IMR-90 (cell line): Measurements from ENCODE around the gene EIF3K. TPM values are rescaled to one million over a fixed set of nuclear protein-coding genes. Genes with fewer than 3 reads are reported as not detected.
A peak's percentile ranks its signal among the peaks of the same experiment; 100 is the strongest.

ENCODE experiments used
- ATAC-seq: fragments of 200-7000 bp; cut with Tn5 transposase; 2 replicates; pipeline ENCODE4 v1.9.1; 2020; ENCODE audit warnings: low read depth, mild to moderate bottlenecking, moderate library complexity
- BruUV-seq: library from RNA; stranded (reverse); fragments of 400-500 nt; replicated peaks from 2 replicates; lab custom pipeline; 2021; lab: Mats Ljungman, UMichigan
- CTCF ChIA-PET: fragments of 300-600 bp; formaldehyde crosslinking; extraction: SDS; loops from one replicate; lab custom pipeline; 2021; ENCODE audit warnings: antibody characterized with exemption; lab: Yijun Ruan, JAX
- POLR2A ChIA-PET: fragments of 300-600 bp; sonication (Branson Sonifier 250); formaldehyde crosslinking; loops from one replicate; lab custom pipeline; 2022; ENCODE audit warnings: antibody characterized with exemption; ENCODE audit not compliant: unreplicated experiment; lab: Charles Lee
- DNase-seq: peaks from one replicate; pipeline ENCODE4 v3.0.0; 2013
- H2AFZ ChIP-seq: replicated peaks from 2 replicates; pipeline ENCODE3; 2013; ENCODE audit warnings: low read length, mild to moderate bottlenecking; ENCODE audit not compliant: poor library complexity
- H2AK5ac ChIP-seq: 2 replicates; pipeline ENCODE4 v1.6.1; 2013; ENCODE audit warnings: low read depth, low read length, inconsistent platforms
- H2AK9ac ChIP-seq: replicated peaks from 2 replicates; pipeline ENCODE3; 2013; ENCODE audit warnings: mild to moderate bottlenecking, low read depth, low read length, moderate library complexity; ENCODE audit not compliant: poor library complexity
- H2BK120ac ChIP-seq: 2 replicates; pipeline ENCODE4 v1.6.1; 2013; ENCODE audit warnings: low read depth, low read length, inconsistent platforms
- H2BK15ac ChIP-seq: 3 replicates; pipeline ENCODE4 v1.6.1; 2013; ENCODE audit warnings: low read depth, low read length, inconsistent platforms
- H2BK20ac ChIP-seq: 2 replicates; pipeline ENCODE4 v1.6.1; 2013; ENCODE audit warnings: low read depth, mild to moderate bottlenecking, inconsistent platforms, low read length, moderate library complexity
- H2BK5ac ChIP-seq: 2 replicates; pipeline ENCODE4 v1.6.1; 2013; ENCODE audit warnings: mild to moderate bottlenecking, low read depth, low read length, inconsistent platforms; ENCODE audit not compliant: poor library complexity, severe bottlenecking
- H3K14ac ChIP-seq: replicated peaks from 2 replicates; pipeline ENCODE4 v1.6.1; 2013; ENCODE audit warnings: low read depth, low read length, inconsistent platforms
- H3K18ac ChIP-seq: 2 replicates; pipeline ENCODE4 v1.6.1; 2013; ENCODE audit warnings: low read depth, low read length, control low read depth
- H3K23ac ChIP-seq: 2 replicates; pipeline ENCODE4 v1.6.1; 2013; ENCODE audit warnings: low read depth, low read length, inconsistent platforms
- H3K27ac ChIP-seq: 2 replicates; pipeline ENCODE4 v1.5.1; 2013; ENCODE audit warnings: mild to moderate bottlenecking, control low read depth, low read length; ENCODE audit not compliant: insufficient read depth
- H3K27me3 ChIP-seq: 2 replicates; pipeline ENCODE4 v1.6.1; 2013; ENCODE audit warnings: low read length; ENCODE audit not compliant: control insufficient read depth, insufficient read depth
- H3K36me3 ChIP-seq: 2 replicates; pipeline ENCODE4 v1.6.1; 2013; ENCODE audit warnings: low read length, mixed read lengths; ENCODE audit not compliant: control insufficient read depth, insufficient read depth
- H3K4ac ChIP-seq: 2 replicates; pipeline ENCODE4 v1.6.1; 2013; ENCODE audit warnings: low read depth, low read length, inconsistent platforms
- H3K4me1 ChIP-seq: 2 replicates; pipeline ENCODE4 v1.6.1; 2013; ENCODE audit warnings: low read length, mixed read lengths; ENCODE audit not compliant: control insufficient read depth, insufficient read depth
- H3K4me2 ChIP-seq: 2 replicates; pipeline ENCODE4 v1.6.1; 2013; ENCODE audit warnings: low read depth, mild to moderate bottlenecking, control low read depth, low read length, moderate library complexity
- H3K4me3 ChIP-seq: 2 replicates; pipeline ENCODE4 v1.5.1; 2013; ENCODE audit warnings: low read depth, mild to moderate bottlenecking, control low read depth, low read length, moderate library complexity; ENCODE audit not compliant: insufficient read depth
- H3K56ac ChIP-seq: 2 replicates; pipeline ENCODE4 v1.6.1; 2013; ENCODE audit warnings: low read length, inconsistent platforms; ENCODE audit not compliant: insufficient read depth; ENCODE audit errors: extremely low read depth
- H3K79me1 ChIP-seq, 2 experiments: 2 replicates each; pipeline ENCODE4 v1.6.1; 2013; ENCODE audit warnings: low read length in 2 of 2, inconsistent platforms in 1 of 2, low read depth in 1 of 2
- H3K9ac ChIP-seq: 2 replicates; pipeline ENCODE4 v1.6.1; 2013; ENCODE audit warnings: low read depth, low read length, control low read depth
- H3K9me1 ChIP-seq: 2 replicates; pipeline ENCODE4 v1.6.1; 2013; ENCODE audit warnings: low read length, inconsistent platforms; ENCODE audit not compliant: insufficient read depth
- H3K9me3 ChIP-seq: 2 replicates; pipeline ENCODE4 v1.6.1; 2013; ENCODE audit warnings: low read length; ENCODE audit not compliant: control insufficient read depth, insufficient read depth
- H4K20me1 ChIP-seq: 2 replicates; pipeline ENCODE4 v1.6.1; 2013; ENCODE audit warnings: low read length, inconsistent platforms; ENCODE audit not compliant: insufficient read depth
- H4K5ac ChIP-seq: 2 replicates; pipeline ENCODE4 v1.6.1; 2013; ENCODE audit warnings: mild to moderate bottlenecking, low read depth, low read length, control low read depth
- H4K8ac ChIP-seq, 2 experiments: 2 replicates each; pipeline ENCODE4 v1.6.1; 2013; ENCODE audit warnings: low read depth in 2 of 2, low read length in 2 of 2, control low read depth in 1 of 2, inconsistent platforms in 1 of 2
- H4K91ac ChIP-seq: 2 replicates; pipeline ENCODE4 v1.6.1; 2013; ENCODE audit warnings: low read depth, low read length, inconsistent platforms; ENCODE audit not compliant: insufficient read depth
- BHLHE40 ChIP-seq: fragments of 150-350 bp; IDR thresholded peaks from 2 replicates; pipeline ENCODE4 v1.6.1; 2016; ENCODE audit warnings: mild to moderate bottlenecking, low read depth, low read length
- CHD1 ChIP-seq: IDR thresholded peaks from 2 replicates; pipeline ENCODE4 v1.6.1; 2012; ENCODE audit warnings: low read depth, low read length, improper control_type of control experiment
- CTCF ChIP-seq: conservative IDR thresholded peaks from 2 replicates; pipeline ENCODE4 v1.5.1; 2012; ENCODE audit warnings: mild to moderate bottlenecking, low read depth, low read length, improper control_type of control experiment
- ELK1 ChIP-seq: fragments of 150-350 bp; IDR thresholded peaks from 2 replicates; pipeline ENCODE4 v1.6.1; 2016; ENCODE audit warnings: low read depth, mild to moderate bottlenecking, low read length, moderate library complexity, borderline replicate concordance
- MAFK ChIP-seq: IDR thresholded peaks from 2 replicates; pipeline ENCODE4 v1.6.1; 2012; ENCODE audit warnings: low read depth, low read length, improper control_type of control experiment
- MAZ ChIP-seq: IDR thresholded peaks from 2 replicates; pipeline ENCODE4 v1.6.1; 2012; ENCODE audit warnings: low read depth, mild to moderate bottlenecking, low read length, improper control_type of control experiment, moderate library complexity, borderline replicate concordance
- MXI1 ChIP-seq: IDR thresholded peaks from 2 replicates; pipeline ENCODE4 v1.6.1; 2012; ENCODE audit warnings: low read depth, mild to moderate bottlenecking, low read length, moderate library complexity, borderline replicate concordance
- RAD21 ChIP-seq: IDR thresholded peaks from 2 replicates; pipeline ENCODE4 v1.6.1; 2012; ENCODE audit warnings: low read length, improper control_type of control experiment
- RCOR1 ChIP-seq: IDR thresholded peaks from 2 replicates; pipeline ENCODE4 v1.6.1; 2012; ENCODE audit warnings: mild to moderate bottlenecking, low read length, improper control_type of control experiment; ENCODE audit not compliant: insufficient replicate concordance
- USF2 ChIP-seq: fragments of 150-350 bp; IDR thresholded peaks from 2 replicates; pipeline ENCODE4 v1.6.1; 2017; ENCODE audit warnings: mild to moderate bottlenecking, antibody characterized with exemption, low read length, low read depth
- WGBS, 2 experiments: methylation state at CpG; one replicate each; pipeline versions ENCODE4 v1.1.5 to v1.1.7; 2013; ENCODE audit warnings: missing lambda C conversion rate in 2 of 2; ENCODE audit not compliant: insufficient read length in 1 of 2; ENCODE audit errors: extremely low coverage in 2 of 2; 5-methylcytosine and 5-hydroxymethylcytosine counted together
- dilution Hi-C: fragments of 300-500 bp; cut with HindIII; formaldehyde crosslinking; loops from one replicate; pipeline ENCODE4 v1.14.3; 2018; ENCODE audit warnings: low sequenced_read_pairs; ENCODE audit not compliant: unreplicated experiment
- in situ Hi-C: fragments of 300-500 bp; cut with MboI; formaldehyde crosslinking; loops from 3 replicates; pipeline ENCODE4 v1.14.3; 2019; ENCODE audit warnings: low sequenced_read_pairs, inconsistent platforms, mixed read lengths
- intact Hi-C: fragments of 100-400 bp; cut with micrococcal nuclease; formaldehyde crosslinking; loops from 2 replicates; pipeline ENCODE4 v1.10.0; 2022
- polyA plus RNA-seq, 3 experiments: library from polyadenylated mRNA; depleted of rRNA; stranded (reverse); fragments of >200 nt; gene quantifications; 2 replicates each; pipeline ENCODE4 v1.2.3, GENCODE V29; 2012; ENCODE audit warnings: low replicate concordance in 1 of 3
- total RNA-seq: library from RNA; depleted of rRNA; stranded (reverse); fragments of >200 nt; gene quantifications from 2 replicates; pipeline ENCODE4 v1.2.3, GENCODE V29; 2012

The EIF3K gene
- total and polyA plus RNA-seq, 2 of the 4 experiments (the other 2 are of a cell fraction), result 575 to 1,137 TPM

GRCh38 chr19:38683393-38684077 lies 64.5 kb downstream of the EIF3K start (continued):
- peak; percentile 88 for TF ChIP-seq BHLHE40

- H3K23ac ChIP-seq, result peak overlapping the region; percentile 88; the same call in 1 of the 2 replicates
- WGBS, 2 experiments, result no CpG with 5 or more reads among the region's 7 CpGs
- peak overlapping the region; percentile 46 for H2AFZ ChIP-seq
- H3K79me1 ChIP-seq, result peaks cover 8 to 81% of the 10 kb centered on the region in 2 experiments
- peak overlapping the region; percentile 95 for H2AK5ac ChIP-seq
- peaks cover 47% of the 10 kb centered on the region for H3K4me1 ChIP-seq
- H3K9me1 ChIP-seq, result peaks cover 36% of the 10 kb centered on the region
- peak overlapping the region; percentile 97 for H2BK5ac ChIP-seq
- peak overlapping the region; percentile 64 for H3K4me2 ChIP-seq
- ATAC-seq (peak; percentile 64), DNase-seq (peak; percentile 91)
- H4K8ac ChIP-seq, result peak overlapping the region; percentile 73 to 95
- H2BK120ac ChIP-seq, result peak overlapping the region; percentile 94
- CTCF ChIA-PET, result no interaction called here
- POLR2A ChIA-PET, result interaction anchor here (0.6 kb wide), 1 partner anchor 1597 kb away, joined by 3 read pairs; no protein-coding TSS in a partner anchor
- H3K4ac ChIP-seq, result peak overlapping the region; percentile 96
- H3K27ac ChIP-seq, result peak overlapping the region; percentile 85
- no peaks in the 10 kb centered on the region for H3K27me3 ChIP-seq
- H3K14ac ChIP-seq, result peak overlapping the region; percentile 85
- peaks cover 8% of the 10 kb centered on the region for H3K36me3 ChIP-seq
- no peaks in the 10 kb centered on the region for H3K9me3 ChIP-seq
- peak overlapping the region; percentile 95; the same call in 2 of the 3 replicates for H2BK15ac ChIP-seq
- H2AK9ac ChIP-seq, result peak overlapping the region; percentile 94
- BruUV-seq, result no TSS peak
- H3K56ac ChIP-seq, result peak overlapping the region; percentile 85
- peaks cover 48% of the 10 kb centered on the region for H4K20me1 ChIP-seq
- intact Hi-C loops, result no loop called here
- peak overlapping the region; percentile 83 for H4K5ac ChIP-seq
- dilution Hi-C loops, result no loop called here
- H3K9ac ChIP-seq, result peak overlapping the region; percentile 43
- H3K18ac ChIP-seq, result peak overlapping the region; percentile 90
- peak overlapping the region; percentile 87 for H4K91ac ChIP-seq
- H3K4me3 ChIP-seq, result no peak overlapping the region
- in situ Hi-C loops, result no loop called here
- H2BK20ac ChIP-seq, result peak overlapping the region; percentile 86
- TF ChIP-seq MAZ (peak; percentile 63; the same call in 1 of the 2 replicates), CTCF (no peak), USF2 (no peak), ELK1 (no peak), MXI1 (no peak), MAFK (no peak), RAD21 (no peak; the same call in 1 of the 2 replicates), RCOR1 (no peak), CHD1 (no peak)
Observed at GRCh38 chr19:38684078-38684861, 65.3 kb downstream of the EIF3K start.
